ENCODE measurements around the gene ZBTB44. TPM values are rescaled to one million over a fixed set of nuclear protein-coding genes. Genes with fewer than 3 reads are reported as not detected.

ZBTB44 gene
- polyA plus RNA-seq, 1 of the 3 experiments (the other 2 are of a cell fraction), result 5.0 TPM

DNA sequence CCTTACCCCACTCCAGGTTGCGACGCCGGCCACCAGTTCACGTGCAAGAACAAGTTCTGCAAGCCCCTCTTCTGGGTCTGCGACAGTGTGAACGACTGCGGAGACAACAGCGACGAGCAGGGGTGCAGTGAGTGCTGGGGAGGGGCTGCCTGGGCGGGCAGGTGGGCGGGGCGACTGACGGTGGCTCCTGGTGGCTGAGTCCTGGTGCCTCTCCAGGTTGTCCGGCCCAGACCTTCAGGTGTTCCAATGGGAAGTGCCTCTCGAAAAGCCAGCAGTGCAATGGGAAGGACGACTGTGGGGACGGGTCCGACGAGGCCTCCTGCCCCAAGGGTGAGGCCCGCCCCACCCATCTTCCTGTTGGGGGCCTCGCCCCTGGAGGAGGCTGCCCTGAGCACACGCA, 116.4 kb downstream of the ZBTB44 start:
- no peak for TF ChIP-seq GATA2 (CRISPR knock-in tag; IDR thresholded peaks at IDR 0.05)
- no peak for TF ChIP-seq SIN3A (IDR thresholded peaks at IDR 0.05; ENCODE audit: borderline replicate concordance, low read depth, low read length)
- TF ChIP-seq USF2 (IDR thresholded peaks at IDR 0.05; ENCODE audit: borderline replicate concordance, low read depth, low read length), result no peak
- no peak for TF ChIP-seq FOXM1 (IDR thresholded peaks at IDR 0.05; ENCODE audit: low read depth)
- no peak for TF ChIP-seq SMC3 (IDR thresholded peaks at IDR 0.05; ENCODE audit: low read depth, low read length)
- no peak for TF ChIP-seq NFIC (IDR thresholded peaks at IDR 0.05; ENCODE audit: borderline replicate concordance)
- no peak for TF ChIP-seq MXI1 (IDR thresholded peaks at IDR 0.05; ENCODE audit: low read depth, low read length)
- TF ChIP-seq TEAD4 (IDR thresholded peaks at IDR 0.05; ENCODE audit: borderline replicate concordance, insufficient read depth), result no peak
- TF ChIP-seq RFX5 (IDR thresholded peaks at IDR 0.05; ENCODE audit: low read length), result no peak
- no peak overlapping the region for H3K27ac ChIP-seq (ENCODE audit: low read depth in 2 of 2, low read length in 1 of 2)
- H3F3A ChIP-seq (replicated peaks; ENCODE audit: insufficient read depth), result no peaks in the 10 kb centered on the region
- no peaks in the 10 kb centered on the region for H3K9me3 ChIP-seq
- H3K4me2 ChIP-seq, result no peak overlapping the region
- DNase-seq, result no peak
- ChIA-PET POLR2A (no interaction called here), CTCF (interaction anchor here (0.5 to 2.2 kb wide), 3 partner anchors 15 to 21 kb away, joined by 3 to 6 read pairs (median 4); no protein-coding TSS in a partner anchor)
- H3K36me3 ChIP-seq (replicated peaks in 1 of 2; ENCODE audit: control insufficient read depth in 1 of 2, insufficient read depth in 2 of 2, low read length in 1 of 2), result no peaks in the 10 kb centered on the region
- 78% methylated on average over 5 of the region's 22 CpGs for WGBS (ENCODE audit: low lambda C conversion rate)
- H3K27me3 ChIP-seq (ENCODE audit: insufficient read depth), result peaks cover 5% of the 10 kb centered on the region; the same call in 1 of the 2 replicates
- no peak overlapping the region for H3K9ac ChIP-seq
- no peaks in the 10 kb centered on the region for H3K4me1 ChIP-seq (ENCODE audit: control insufficient read depth in 1 of 2, insufficient read depth in 2 of 2, low read depth in 1 of 2, low read length in 1 of 2)
- H4K20me1 ChIP-seq (ENCODE audit: insufficient read depth), result no peaks in the 10 kb centered on the region
- no peaks in the 10 kb centered on the region for H3K79me2 ChIP-seq (ENCODE audit: insufficient read depth)
- no peak overlapping the region for H2AFZ ChIP-seq (ENCODE audit: low read depth)
- no peaks in the 10 kb centered on the region for H3K9me2 ChIP-seq
- no peak overlapping the region for H3K4me3 ChIP-seq (ENCODE audit: low read depth in 2 of 2, low read length in 1 of 2)

DNA sequence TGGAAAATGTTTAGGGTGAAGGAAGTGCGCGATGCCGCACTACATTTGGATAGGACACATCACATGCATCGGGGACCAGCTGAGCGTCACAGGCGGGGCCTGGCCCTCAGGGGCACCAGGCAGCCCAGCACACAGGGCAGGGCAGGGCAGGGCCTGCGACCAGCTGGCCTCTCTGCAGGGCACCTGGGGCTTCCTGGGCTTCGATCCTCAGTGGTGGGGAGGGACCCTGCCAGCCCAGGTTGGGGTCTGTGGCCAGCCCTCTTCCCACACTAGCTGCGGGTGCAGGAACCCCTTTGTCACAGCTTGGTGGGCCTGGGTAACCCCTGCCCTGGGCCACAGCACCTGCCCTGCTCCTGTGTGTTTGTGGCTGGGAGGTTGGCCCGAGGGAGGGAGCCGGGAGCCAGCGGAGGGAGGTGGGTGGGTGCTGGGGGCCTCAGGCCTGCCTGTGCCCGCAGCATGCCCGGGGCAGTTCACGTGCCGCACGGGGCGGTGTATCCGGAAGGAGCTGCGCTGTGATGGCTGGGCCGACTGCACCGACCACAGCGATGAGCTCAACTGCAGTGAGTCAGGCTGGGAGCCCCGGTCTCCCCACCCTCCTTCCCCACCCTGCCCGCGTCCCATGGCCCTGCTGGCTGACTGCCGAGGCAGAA, 117.2 kb downstream of the ZBTB44 start:
- Histone ChIP-seq H3K9ac (no peak overlapping the region), H4K20me1 (ENCODE audit: insufficient read depth) (no peaks in the 10 kb centered on the region), H2AFZ (ENCODE audit: low read depth) (no peak overlapping the region), H3F3A (replicated peaks; ENCODE audit: insufficient read depth) (no peaks in the 10 kb centered on the region), H3K4me2 (no peak overlapping the region), H3K4me1 (ENCODE audit: control insufficient read depth in 1 of 2, insufficient read depth in 2 of 2, low read depth in 1 of 2, low read length in 1 of 2) (no peaks in the 10 kb centered on the region), H3K9me2 (no peaks in the 10 kb centered on the region), H3K79me2 (ENCODE audit: insufficient read depth) (no peaks in the 10 kb centered on the region), H3K36me3 (replicated peaks in 1 of 2; ENCODE audit: control insufficient read depth in 1 of 2, insufficient read depth in 2 of 2, low read length in 1 of 2) (no peaks in the 10 kb centered on the region), H3K9me3 (no peaks in the 10 kb centered on the region), H3K4me3 (ENCODE audit: low read depth in 2 of 2, low read length in 1 of 2) (no peak overlapping the region), H3K27me3 (ENCODE audit: insufficient read depth) (peaks cover 4% of the 10 kb centered on the region; the same call in 1 of the 2 replicates), H3K27ac (ENCODE audit: low read depth in 2 of 2, low read length in 1 of 2) (no peak overlapping the region)
- TF ChIP-seq RFX5 (IDR thresholded peaks at IDR 0.05; ENCODE audit: low read length) (no peak), FOXJ3 (CRISPR knock-in tag; IDR thresholded peaks at IDR 0.05) (no peak), NRF1 (IDR thresholded peaks at IDR 0.05; ENCODE audit: low read depth, low read length) (no peak), MEF2A (IDR thresholded peaks at IDR 0.05; ENCODE audit: borderline replicate concordance, low read depth) (no peak), MXI1 (IDR thresholded peaks at IDR 0.05; ENCODE audit: low read depth, low read length) (no peak), PBX3 (IDR thresholded peaks at IDR 0.05) (no peak), RCOR1 (IDR thresholded peaks at IDR 0.05; ENCODE audit: low read length) (no peak), MAX (IDR thresholded peaks at IDR 0.05; ENCODE audit: low read depth) (no peak), TCF12 (IDR thresholded peaks at IDR 0.05) (no peak), EP300 (IDR thresholded peaks at IDR 0.05; ENCODE audit: borderline replicate concordance in 1 of 2, low read depth in 1 of 2, low read length in 1 of 2) (no peak)
- DNase-seq, result no peak
- ChIA-PET CTCF (interaction anchor here (0.5 to 2.2 kb wide), 3 partner anchors 15 to 20 kb away, joined by 3 to 6 read pairs (median 4); no protein-coding TSS in a partner anchor), POLR2A (no interaction called here)
- WGBS (ENCODE audit: low lambda C conversion rate), result 80% methylated on average over 11 of the region's 27 CpGs

Data from SK-N-SH (cell line).